ENCODE results near the gene SRGAP1.

DNA sequence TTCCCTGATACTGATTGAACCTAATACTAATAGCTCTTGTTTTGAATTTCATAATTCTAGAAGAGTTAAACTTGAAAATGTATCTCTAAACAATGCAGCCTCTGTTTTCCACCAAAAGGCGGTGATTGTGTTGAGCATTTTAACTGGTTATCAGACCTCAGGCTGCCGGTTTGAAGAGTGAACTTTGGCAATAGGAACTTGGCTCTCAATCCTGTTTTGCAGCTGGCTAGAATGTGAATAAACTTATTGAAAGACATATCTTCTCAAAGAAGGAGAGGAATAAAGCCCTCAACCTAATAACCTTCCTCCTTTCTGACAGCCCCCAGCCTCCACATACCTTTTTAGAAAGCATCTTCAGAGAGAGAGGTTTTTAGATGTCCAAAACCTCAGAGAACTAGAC, 105.4 kb downstream of the SRGAP1 start:
- TF ChIP-seq, protein P1, sequence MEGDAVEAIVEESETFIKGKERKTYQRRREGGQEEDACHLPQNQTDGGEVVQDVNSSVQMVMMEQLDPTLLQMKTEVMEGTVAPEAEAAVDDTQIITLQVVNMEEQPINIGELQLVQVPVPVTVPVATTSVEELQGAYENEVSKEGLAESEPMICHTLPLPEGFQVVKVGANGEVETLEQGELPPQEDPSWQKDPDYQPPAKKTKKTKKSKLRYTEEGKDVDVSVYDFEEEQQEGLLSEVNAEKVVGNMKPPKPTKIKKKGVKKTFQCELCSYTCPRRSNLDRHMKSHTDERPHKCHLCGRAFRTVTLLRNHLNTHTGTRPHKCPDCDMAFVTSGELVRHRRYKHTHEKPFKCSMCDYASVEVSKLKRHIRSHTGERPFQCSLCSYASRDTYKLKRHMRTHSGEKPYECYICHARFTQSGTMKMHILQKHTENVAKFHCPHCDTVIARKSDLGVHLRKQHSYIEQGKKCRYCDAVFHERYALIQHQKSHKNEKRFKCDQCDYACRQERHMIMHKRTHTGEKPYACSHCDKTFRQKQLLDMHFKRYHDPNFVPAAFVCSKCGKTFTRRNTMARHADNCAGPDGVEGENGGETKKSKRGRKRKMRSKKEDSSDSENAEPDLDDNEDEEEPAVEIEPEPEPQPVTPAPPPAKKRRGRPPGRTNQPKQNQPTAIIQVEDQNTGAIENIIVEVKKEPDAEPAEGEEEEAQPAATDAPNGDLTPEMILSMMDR (optimal IDR thresholded peaks at IDR 0.05 in 1 of 3, IDR thresholded peaks at IDR 0.05 in 1 of 3, conservative IDR thresholded peaks at IDR 0.05 in 1 of 3; ENCODE audit: extremely low read depth in 1 of 3, insufficient read depth in 2 of 3, low read length in 3 of 3) = no peak
- TF ChIP-seq EZH2 (IDR thresholded peaks at IDR 0.05; ENCODE audit: low read length) = no peak
